Ascending aorta (tissue), 2 donors: ENCODE measurements around the gene ASXL2. TPM values are rescaled to one million over a fixed set of nuclear protein-coding genes. Genes with fewer than 3 reads are reported as not detected.

Experiments used
- DNase-seq, 2 donors: peaks; one replicate each; pipeline ENCODE4 v3.0.0-alpha.2; 2019; ENCODE audit warnings: low spot score in 2 of 2
- H3K27ac ChIP-seq, 2 donors: fragments of 200-600 bp; sonication (generic); one replicate each; pipeline ENCODE4 v1.5.1; 2016 to 2017; ENCODE audit warnings: mild to moderate bottlenecking in 1 of 2
- H3K27me3 ChIP-seq: fragments of 200-600 bp; sonication (generic); one replicate; pipeline ENCODE4 v1.5.1; 2017
- H3K36me3 ChIP-seq, 2 donors: fragments of 200-600 bp; sonication (generic); one replicate each; pipeline ENCODE4 v1.5.1; 2016
- H3K4me1 ChIP-seq, 2 donors: fragments of 200-600 bp; sonication (generic); one replicate each; pipeline ENCODE4 v1.5.1; 2016 to 2017; ENCODE audit warnings: mild to moderate bottlenecking in 1 of 2
- H3K4me3 ChIP-seq, 2 donors: fragments of 200-600 bp; sonication (generic); one replicate each; pipeline ENCODE4 v1.5.1; 2016 to 2017; ENCODE audit warnings: mild to moderate bottlenecking in 1 of 2
- H3K9me3 ChIP-seq, 2 donors: fragments of 200-600 bp; sonication (generic); one replicate each; pipeline ENCODE4 v1.5.1; 2016
- CTCF ChIP-seq, 3 experiments: fragments of 200-600 bp in 2 of 3; fragments of 450-650 bp in 1 of 3; sonication (generic) in 2 of 3; IDR thresholded peaks; one replicate each; pipeline ENCODE4 v1.5.1; 2016 to 2019; ENCODE audit warnings: antibody characterized with exemption in 3 of 3, mild to moderate bottlenecking in 1 of 3, moderate library complexity in 1 of 3
- intact Hi-C: fragments of 100-400 bp; cut with DNase I; formaldehyde crosslinking; loops from one replicate; pipeline ENCODE4 v1.15.1; 2023
- total RNA-seq: library from RNA; depleted of rRNA; stranded (reverse); fragments of >200 nt; gene quantifications from one replicate; pipeline ENCODE4 v1.1.0, GENCODE V29; 2016

The ASXL2 gene
- total RNA-seq, 1 donor from 2014 or later, result 8.7 TPM

- H3K36me3 ChIP-seq, result peaks cover 20 to 30% of the 10 kb centered on the region in 2 donors
- H3K4me3 ChIP-seq, result no peak overlapping the region
- no peaks in the 10 kb centered on the region for H3K4me1 ChIP-seq
- no peak for TF ChIP-seq CTCF (IDR thresholded peaks at IDR 0.05)
- H3K27me3 ChIP-seq, result no peaks in the 10 kb centered on the region
- DNase-seq, result no peak
- H3K9me3 ChIP-seq, result no peaks in the 10 kb centered on the region
- H3K27ac ChIP-seq, result no peak overlapping the region
- intact Hi-C loops, result no loop called here
These were observed 135.0 kb downstream of the ASXL2 start for GRCh38 chr2:25743132-25743830.

GRCh38 chr2:25742501-25742900 lies 135.8 kb downstream of the ASXL2 start:
- Histone ChIP-seq H3K27me3 (no peaks in the 10 kb centered on the region), H3K36me3 (peaks cover 20 to 30% of the 10 kb centered on the region in 2 donors), H3K9me3 (no peaks in the 10 kb centered on the region), H3K4me1 (no peaks in the 10 kb centered on the region), H3K4me3 (no peak overlapping the region), H3K27ac (no peak overlapping the region)
- no peak for TF ChIP-seq CTCF (IDR thresholded peaks at IDR 0.05)
- no peak for DNase-seq
- intact Hi-C loops, result no loop called here

GRCh38 chr2:25740810-25741381 lies 137.4 kb downstream of the ASXL2 start:
- no peaks in the 10 kb centered on the region for H3K27me3 ChIP-seq

GRCh38 chr2:25738383-25739343 lies 139.6 kb downstream of the ASXL2 start:
- TF ChIP-seq CTCF (IDR thresholded peaks at IDR 0.05), result no peak
- Histone ChIP-seq H3K36me3 (peaks cover 13 to 20% of the 10 kb centered on the region in 2 donors), H3K27ac (no peak overlapping the region), H3K4me1 (no peaks in the 10 kb centered on the region), H3K27me3 (no peaks in the 10 kb centered on the region), H3K4me3 (no peak overlapping the region), H3K9me3 (no peaks in the 10 kb centered on the region)
- no peak for DNase-seq
- intact Hi-C loops, result no loop called here

More at GRCh38 chr2:25740810-25741381, 137.4 kb downstream of the ASXL2 start:
- no peak overlapping the region for H3K4me3 ChIP-seq
- H3K27ac ChIP-seq, result no peak overlapping the region
- peaks cover 20 to 30% of the 10 kb centered on the region in 2 donors for H3K36me3 ChIP-seq
- H3K9me3 ChIP-seq, result no peaks in the 10 kb centered on the region
- no peak for TF ChIP-seq CTCF (IDR thresholded peaks at IDR 0.05)
- H3K4me1 ChIP-seq, result no peaks in the 10 kb centered on the region
- intact Hi-C loops, result no loop called here
- no peak for DNase-seq

- Histone ChIP-seq H3K27me3 (no peaks in the 10 kb centered on the region), H3K36me3 (peaks cover 0 to 3% of the 10 kb centered on the region in 2 donors), H3K9me3 (no peaks in the 10 kb centered on the region), H3K27ac (no peak overlapping the region), H3K4me3 (no peak overlapping the region), H3K4me1 (no peaks in the 10 kb centered on the region)
- DNase-seq, result no peak
- intact Hi-C loops, result no loop called here
- TF ChIP-seq CTCF (IDR thresholded peaks at IDR 0.05), result no peak
These were observed 141.3 kb downstream of the ASXL2 start for GRCh38 chr2:25736899-25737515.
